Transverse colon (tissue), 4 donors: ENCODE measurements around the gene CASTOR1. TPM values are rescaled to one million over a fixed set of nuclear protein-coding genes. Genes with fewer than 3 reads are reported as not detected.

Experiments
- DNase-seq: peaks from one replicate; pipeline ENCODE4 v3.0.0-alpha.2; 2019
- H3K27ac ChIP-seq, 4 donors: fragments of 200-600 bp; sonication (generic); 2 replicates each; pipeline ENCODE4 v1.5.1; 2016 to 2018; ENCODE audit warnings: inconsistent platforms in 4 of 4
- H3K27me3 ChIP-seq: fragments of 200-600 bp; sonication (generic); 2 replicates; pipeline ENCODE4 v1.5.1; 2017; ENCODE audit warnings: inconsistent platforms
- H3K36me3 ChIP-seq, 4 donors: fragments of 200-600 bp; sonication (generic); 2 replicates each; pipeline ENCODE4 v1.5.1; 2017 to 2019; ENCODE audit warnings: inconsistent platforms in 4 of 4
- H3K4me1 ChIP-seq, 4 donors: fragments of 200-600 bp; sonication (generic); 2 replicates each; pipeline ENCODE4 v1.5.1; 2017 to 2020; ENCODE audit warnings: inconsistent platforms in 4 of 4
- H3K4me3 ChIP-seq, 4 donors: fragments of 200-600 bp; sonication (generic); 1 replicate in 1 of 4; 2 replicates in 3 of 4; pipeline versions ENCODE4 v1.5.1 to v1.6.1; 2017 to 2019; ENCODE audit warnings: inconsistent platforms in 4 of 4
- H3K9me3 ChIP-seq, 2 donors: fragments of 200-600 bp; sonication (generic); 2 replicates each; pipeline ENCODE4 v1.5.1; 2017 to 2019; ENCODE audit warnings: inconsistent platforms in 2 of 2
- EP300 ChIP-seq: sonication (generic); formaldehyde crosslinking; IDR thresholded peaks from one replicate; pipeline ENCODE4 v1.6.1; 2017; ENCODE audit warnings: antibody characterized with exemption, low read depth
- POLR2A ChIP-seq: fragments of 450-650 bp; IDR thresholded peaks from one replicate; pipeline ENCODE4 v1.6.1; 2016; ENCODE audit warnings: antibody characterized with exemption, mild to moderate bottlenecking, moderate library complexity
- POLR2AphosphoS5 ChIP-seq, 3 donors: sonication (generic); formaldehyde crosslinking; IDR thresholded peaks; one replicate each; pipeline ENCODE4 v1.6.1; 2016; ENCODE audit warnings: antibody characterized with exemption in 3 of 3
- WGBS, 2 donors: methylation state at CpG; one replicate each; pipeline ENCODE4 v1.1.5; 2018; ENCODE audit warnings: low coverage in 1 of 2; 5-methylcytosine and 5-hydroxymethylcytosine counted together
- in situ Hi-C, 4 donors: fragments of 200-750 bp; cut with MboI; loops; one replicate each; pipeline versions ENCODE4 v1.15.0 to v1.15.1; 2017; ENCODE audit warnings: low sequenced_read_pairs in 3 of 4, low pct_ligation_motif_present in 1 of 4, low pct_unique_long_range_greater_than_20kb in 1 of 4
- intact Hi-C: fragments of 100-400 bp; cut with DNase I; formaldehyde crosslinking; loops from one replicate; pipeline ENCODE4 v1.15.1; 2023; ENCODE audit warnings: low total_unique reads
- total RNA-seq, 4 donors: library from RNA; depleted of rRNA; stranded (reverse); fragments of >200 nt; gene quantifications; one replicate each; pipeline ENCODE4 v1.1.0, GENCODE V29; 2016
- TF ChIP-seq, protein P1 (sequence below), 5 experiments: fragments of 200-600 bp in 3 of 5; fragments of 450-650 bp in 2 of 5; sonication (generic) in 3 of 5; IDR thresholded peaks; 1 replicate in 2 of 5; 2 replicates in 3 of 5; pipeline ENCODE4 v1.5.1; 2016 to 2017; ENCODE audit warnings: antibody characterized with exemption in 5 of 5, inconsistent platforms in 3 of 5, mild to moderate bottlenecking in 2 of 5, moderate library complexity in 1 of 5

The CASTOR1 gene
- total RNA-seq, 4 donors from 2014 or later = 5.6 to 6.8 TPM; not detected in 2

DNA sequence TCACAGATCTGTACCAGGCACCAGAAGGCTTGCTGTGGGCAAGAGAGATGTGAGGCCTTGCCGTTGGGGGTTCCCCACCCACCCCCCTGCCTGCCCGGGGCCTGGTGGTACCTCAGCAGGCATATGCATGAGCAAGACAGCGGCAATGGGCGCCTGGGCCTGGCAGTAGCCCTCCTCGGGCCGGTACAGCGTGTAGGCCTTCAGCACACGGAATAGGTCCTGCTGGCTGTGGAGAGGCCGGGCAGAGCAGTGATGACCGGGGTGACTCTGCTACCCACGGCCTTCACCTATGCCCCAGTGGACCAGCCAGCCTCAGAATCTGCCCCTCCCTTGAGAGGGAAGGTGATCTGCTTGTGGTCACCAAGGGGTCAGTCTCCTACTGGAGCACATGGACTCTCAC, 5.5 kb upstream of the CASTOR1 start:
- 92% methylated on average over 11 of the region's 11 CpGs; no CpG with 5 or more reads in 1 of the 2 donors for WGBS, 2 donors
- Histone ChIP-seq H3K36me3 (peaks cover 0 to 40% (median 23%) of the 10 kb centered on the region in 4 donors), H3K9me3 (no peaks in the 10 kb centered on the region), H3K4me3 (no peak overlapping the region), H3K27ac (no peak overlapping the region), H3K4me1 (peaks cover 17 to 39% (median 32%) of the 10 kb centered on the region in 4 donors), H3K27me3 (no peaks in the 10 kb centered on the region)
- intact Hi-C loops (no loop called here), in situ Hi-C loops (loop anchor here in 1 of 4 donors (25.0 kb wide), 1 partner anchor 92 kb away; the partner anchor contains the start of genes RNF215 and SEC14L2)
- no peak for DNase-seq
- TF ChIP-seq POLR2A = no peak

DNA sequence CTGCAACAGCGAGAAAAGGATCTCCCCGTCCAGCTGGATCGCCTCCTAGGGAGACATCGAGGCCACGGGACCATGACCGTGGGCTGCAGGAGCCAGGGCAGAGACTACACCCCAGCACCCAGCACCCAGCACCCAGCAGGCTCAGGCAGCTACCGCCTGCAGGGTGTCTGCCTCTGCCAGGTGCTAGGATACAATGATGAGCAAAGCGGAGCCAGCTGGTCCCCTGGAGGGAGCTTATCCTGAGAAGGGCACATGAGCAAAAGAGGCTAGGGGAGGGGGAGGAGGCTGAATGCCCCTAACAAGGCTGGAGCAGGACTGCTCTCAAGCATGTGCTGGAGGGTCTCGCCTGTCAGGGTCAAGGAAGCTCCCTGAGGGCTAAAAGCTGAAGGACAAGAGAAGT, 4.8 kb upstream of the CASTOR1 start:
- Histone ChIP-seq H3K4me1 (peaks cover 17 to 38% (median 29%) of the 10 kb centered on the region in 4 donors), H3K9me3 (no peaks in the 10 kb centered on the region), H3K4me3 (no peak overlapping the region), H3K36me3 (peaks cover 0 to 40% (median 21%) of the 10 kb centered on the region in 4 donors), H3K27me3 (no peaks in the 10 kb centered on the region), H3K27ac (no peak overlapping the region)
- intact Hi-C loops (no loop called here), in situ Hi-C loops (loop anchor here in 1 of 4 donors (25.0 kb wide), 1 partner anchor 93 kb away; the partner anchor contains the start of genes RNF215 and SEC14L2)
- TF ChIP-seq POLR2A (no peak), POLR2AphosphoS5 (IDR thresholded peaks at IDR 0.05) (no peak), EP300 (no peak)
- TF ChIP-seq, protein P1, sequence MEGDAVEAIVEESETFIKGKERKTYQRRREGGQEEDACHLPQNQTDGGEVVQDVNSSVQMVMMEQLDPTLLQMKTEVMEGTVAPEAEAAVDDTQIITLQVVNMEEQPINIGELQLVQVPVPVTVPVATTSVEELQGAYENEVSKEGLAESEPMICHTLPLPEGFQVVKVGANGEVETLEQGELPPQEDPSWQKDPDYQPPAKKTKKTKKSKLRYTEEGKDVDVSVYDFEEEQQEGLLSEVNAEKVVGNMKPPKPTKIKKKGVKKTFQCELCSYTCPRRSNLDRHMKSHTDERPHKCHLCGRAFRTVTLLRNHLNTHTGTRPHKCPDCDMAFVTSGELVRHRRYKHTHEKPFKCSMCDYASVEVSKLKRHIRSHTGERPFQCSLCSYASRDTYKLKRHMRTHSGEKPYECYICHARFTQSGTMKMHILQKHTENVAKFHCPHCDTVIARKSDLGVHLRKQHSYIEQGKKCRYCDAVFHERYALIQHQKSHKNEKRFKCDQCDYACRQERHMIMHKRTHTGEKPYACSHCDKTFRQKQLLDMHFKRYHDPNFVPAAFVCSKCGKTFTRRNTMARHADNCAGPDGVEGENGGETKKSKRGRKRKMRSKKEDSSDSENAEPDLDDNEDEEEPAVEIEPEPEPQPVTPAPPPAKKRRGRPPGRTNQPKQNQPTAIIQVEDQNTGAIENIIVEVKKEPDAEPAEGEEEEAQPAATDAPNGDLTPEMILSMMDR (IDR thresholded peaks at IDR 0.05) = no peak
- WGBS, 2 donors = 91% methylated on average over 9 of the region's 9 CpGs; no CpG with 5 or more reads in 1 of the 2 donors
- DNase-seq = no peak

DNA sequence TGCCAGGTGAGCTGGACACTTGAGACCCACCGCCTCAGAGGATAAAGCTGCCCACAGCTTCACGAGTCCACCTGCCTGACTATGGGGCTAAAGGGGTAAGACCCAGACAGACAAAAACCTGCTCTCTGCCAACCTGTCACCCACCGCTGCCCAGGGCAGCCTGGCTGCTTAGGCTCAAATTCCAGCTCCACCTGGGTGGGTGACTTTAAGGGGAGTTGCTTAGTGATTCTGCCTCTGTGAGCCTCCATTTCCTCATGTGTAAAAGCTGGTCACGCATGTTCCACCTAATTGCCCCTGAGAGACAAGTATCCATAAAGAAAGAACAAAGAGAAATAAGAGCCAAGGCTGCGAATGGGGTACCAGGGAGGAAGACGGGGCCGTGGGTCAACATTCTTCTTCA, 3.7 kb upstream of the CASTOR1 start:
- Histone ChIP-seq H3K9me3 (no peaks in the 10 kb centered on the region), H3K27ac (no peak overlapping the region), H3K4me3 (no peak overlapping the region), H3K36me3 (peaks cover 0 to 40% (median 19%) of the 10 kb centered on the region in 4 donors), H3K27me3 (no peaks in the 10 kb centered on the region), H3K4me1 (peaks cover 24 to 37% (median 31%) of the 10 kb centered on the region in 4 donors)
- WGBS, 2 donors = 91% methylated on average over 7 of the region's 7 CpGs; no CpG with 5 or more reads in 1 of the 2 donors
- in situ Hi-C loops (loop anchor here in 1 of 4 donors (25.0 kb wide), 1 partner anchor 94 kb away; the partner anchor contains the start of genes RNF215 and SEC14L2), intact Hi-C loops (no loop called here)
- TF ChIP-seq EP300 (no peak), POLR2AphosphoS5 (IDR thresholded peaks at IDR 0.05) (no peak), POLR2A (no peak)
- TF ChIP-seq, protein P1 (IDR thresholded peaks at IDR 0.05) = no peak
- no peak for DNase-seq

DNA sequence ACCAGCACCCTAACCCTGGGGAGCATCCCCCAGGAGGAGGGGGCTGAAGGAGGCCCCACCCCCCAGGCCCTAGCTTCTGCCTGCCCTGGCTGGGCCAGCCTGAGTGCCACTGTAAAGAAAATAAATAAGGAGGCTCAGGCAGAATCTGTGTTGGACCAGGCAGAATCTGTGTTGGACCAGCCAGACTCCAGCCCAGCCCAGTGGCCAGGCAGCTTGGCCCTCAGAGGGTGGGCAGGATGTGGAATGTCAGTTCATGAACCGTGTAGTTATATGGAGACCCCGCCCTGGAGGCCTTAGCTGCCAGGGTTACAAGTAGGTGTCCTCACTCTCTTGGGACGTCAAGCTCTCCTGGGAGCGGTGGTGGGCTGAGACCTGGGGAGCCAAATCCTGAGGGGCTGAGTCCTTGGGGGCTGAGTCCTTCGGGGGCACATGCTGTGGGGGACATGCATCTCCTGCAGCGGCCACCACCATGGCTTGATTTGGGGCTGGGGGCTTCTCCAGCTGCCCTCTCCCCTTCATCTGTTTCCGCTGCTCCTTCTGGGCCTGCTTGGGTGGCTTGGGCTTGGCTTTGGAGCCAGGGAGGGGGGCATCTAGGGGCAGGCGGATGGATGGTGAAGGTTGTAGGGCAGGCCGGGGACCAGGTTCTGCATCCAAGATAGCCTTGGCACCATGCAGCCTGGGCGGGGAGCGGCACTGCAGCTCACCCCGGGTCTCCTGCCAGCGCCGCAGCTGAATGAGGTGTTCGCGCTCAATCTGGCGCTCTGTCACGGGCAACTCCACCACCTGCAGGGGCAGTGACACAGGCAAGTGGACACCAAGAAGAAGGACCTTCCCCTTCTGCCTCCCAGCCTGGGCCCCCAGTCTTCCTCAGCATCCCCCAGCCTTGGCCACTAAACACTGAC, 3.0 kb upstream of the CASTOR1 start:
- TF ChIP-seq, protein P1 (IDR thresholded peaks at IDR 0.05) = no peak
- no peak for TF ChIP-seq POLR2AphosphoS5 (IDR thresholded peaks at IDR 0.05)
- no peak for TF ChIP-seq POLR2A
- TF ChIP-seq EP300 = no peak
- peaks cover 27 to 37% (median 34%) of the 10 kb centered on the region in 4 donors for H3K4me1 ChIP-seq
- intact Hi-C loops (no loop called here), in situ Hi-C loops (loop anchor here in 1 of 4 donors (25.0 kb wide), 1 partner anchor 95 kb away; the partner anchor contains the start of genes RNF215 and SEC14L2)
- DNase-seq = no peak
- no peak overlapping the region for H3K4me3 ChIP-seq
- peak overlapping the region; percentile 89 to 93 (median 90) for H3K27ac ChIP-seq
- H3K9me3 ChIP-seq = no peaks in the 10 kb centered on the region
- WGBS, 2 donors = 90% methylated on average over 17 of the region's 18 CpGs; no CpG with 5 or more reads in 1 of the 2 donors
- H3K27me3 ChIP-seq = no peaks in the 10 kb centered on the region
- H3K36me3 ChIP-seq = peaks cover 0 to 35% (median 19%) of the 10 kb centered on the region in 4 donors
